Umbilical cord (tissue), 2 donors: ENCODE measurements around the gene PIWIL1. TPM values are rescaled to one million over a fixed set of nuclear protein-coding genes. Genes with fewer than 3 reads are reported as not detected.
A peak's percentile ranks its signal among the peaks of the same experiment; 100 is the strongest.

ENCODE experiments used
- DNase-seq: peaks from one replicate; pipeline ENCODE4 v3.0.0-alpha.2; 2015; ENCODE audit warnings: low spot score
- total RNA-seq: library from RNA; depleted of rRNA; stranded (reverse); fragments of >200 nt; gene quantifications from one replicate; pipeline ENCODE4 v1.2.3, GENCODE V29; 2014; ENCODE audit warnings: low replicate concordance; ENCODE audit not compliant: insufficient read depth

Gene PIWIL1
- 1.4 TPM for total RNA-seq

- no peak for DNase-seq
Observed at GRCh38 chr12:130337488-130338303, at the start of gene PIWIL1. TSS of gene PIWIL1 (plus strand) at chr12:130337887. CDS start at chr12:130342592, 4,705 bp downstream.

GRCh38 chr12:130288206-130288605 is 49.5 kb upstream of the PIWIL1 start:
- DNase-seq: peak; percentile 55

DNA sequence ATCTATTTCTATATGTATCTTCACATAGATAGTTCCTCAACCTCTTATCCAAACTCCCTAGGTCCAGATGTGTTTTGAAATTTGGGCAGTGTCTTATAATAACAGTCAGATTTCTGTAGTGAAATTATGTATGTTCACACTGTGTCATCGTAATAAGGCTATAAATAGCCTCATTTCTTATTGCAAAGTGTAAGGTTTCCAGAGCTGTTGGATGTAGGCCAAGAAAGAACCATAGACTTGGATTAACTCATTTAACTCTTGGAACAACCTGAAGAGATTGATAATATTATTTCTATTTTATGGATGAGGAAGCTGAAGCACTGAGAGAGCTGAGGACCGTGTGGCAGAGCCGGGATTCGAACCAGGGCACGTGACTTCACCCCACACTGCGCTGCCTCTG is 49.0 kb upstream of the PIWIL1 start:
- no peak for DNase-seq

DNA sequence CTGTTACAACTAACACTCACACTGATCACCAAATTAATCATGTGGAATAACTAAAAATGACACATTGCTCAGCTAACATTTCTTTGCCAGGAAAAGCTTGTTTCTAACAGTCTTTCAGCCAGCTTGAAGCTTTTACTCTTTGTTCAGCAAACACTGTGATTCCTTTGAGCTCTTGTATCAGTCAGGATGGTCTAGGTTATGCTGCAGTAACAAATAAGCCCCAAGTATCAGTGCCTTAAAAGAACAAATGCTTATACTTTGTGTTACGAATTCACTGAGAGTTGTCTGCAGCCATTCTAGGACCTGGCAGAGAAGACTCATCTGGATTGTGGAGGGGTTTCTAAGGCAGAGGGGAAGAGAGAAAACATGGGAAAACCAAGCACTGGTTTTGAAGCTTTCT is 47.6 kb upstream of the PIWIL1 start:
- DNase-seq: no peak

GRCh38 chr12:130298322-130299021 is 39.2 kb upstream of the PIWIL1 start:
- DNase-seq: no peak

GRCh38 chr12:130299574-130299973 is 38.1 kb upstream of the PIWIL1 start:
- no peak for DNase-seq

- DNase-seq: no peak
Observed at GRCh38 chr12:130300090-130300489, 37.6 kb upstream of the PIWIL1 start.

GRCh38 chr12:130300737-130301535 is 36.8 kb upstream of the PIWIL1 start:
- no peak for DNase-seq

- no peak for DNase-seq
Observed at GRCh38 chr12:130301559-130301958, 36.1 kb upstream of the PIWIL1 start.

DNA sequence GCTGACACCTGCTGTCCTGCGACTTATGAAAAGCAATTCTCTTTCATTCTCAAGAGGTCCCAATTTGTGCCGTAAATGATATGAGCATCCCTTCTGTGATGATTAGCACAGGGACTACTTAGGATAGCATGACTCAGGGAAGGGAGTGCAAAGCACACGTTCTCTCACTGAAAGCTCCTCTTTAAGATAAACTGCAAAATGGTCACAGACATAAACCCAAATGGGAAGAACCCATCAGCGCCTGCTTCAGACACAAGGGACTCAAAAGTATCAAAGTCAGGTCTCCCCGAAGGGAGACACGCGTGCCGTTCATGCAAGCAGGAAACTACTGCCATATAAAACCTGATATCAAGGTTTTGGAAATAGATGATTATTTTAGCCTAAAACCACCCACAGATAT is 33.9 kb upstream of the PIWIL1 start:
- no peak for DNase-seq

GRCh38 chr12:130307859-130308258 is 29.8 kb upstream of the PIWIL1 start:
- DNase-seq: no peak

- no peak for DNase-seq
Observed at GRCh38 chr12:130308393-130308792, 29.3 kb upstream of the PIWIL1 start.

DNA sequence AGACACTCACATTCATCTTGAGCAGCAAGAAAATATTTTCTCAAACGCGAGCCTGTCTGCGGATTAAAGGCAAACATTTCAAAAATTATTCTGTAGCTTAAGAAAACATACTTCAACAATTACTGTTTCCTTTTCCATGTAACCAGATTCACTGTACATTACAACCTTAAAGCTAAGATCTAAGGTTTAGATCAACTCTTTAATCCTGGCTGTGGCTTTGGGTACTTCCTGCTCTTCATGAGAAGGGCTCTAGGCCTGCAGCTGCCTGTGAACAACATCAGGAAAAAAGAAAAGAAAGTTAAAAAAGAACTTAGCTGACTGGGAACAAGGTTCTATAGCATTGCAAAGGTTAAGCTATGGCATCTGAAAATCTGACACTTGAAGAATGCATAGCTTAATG is 21.4 kb upstream of the PIWIL1 start:
- peak; percentile 90 for DNase-seq

DNA sequence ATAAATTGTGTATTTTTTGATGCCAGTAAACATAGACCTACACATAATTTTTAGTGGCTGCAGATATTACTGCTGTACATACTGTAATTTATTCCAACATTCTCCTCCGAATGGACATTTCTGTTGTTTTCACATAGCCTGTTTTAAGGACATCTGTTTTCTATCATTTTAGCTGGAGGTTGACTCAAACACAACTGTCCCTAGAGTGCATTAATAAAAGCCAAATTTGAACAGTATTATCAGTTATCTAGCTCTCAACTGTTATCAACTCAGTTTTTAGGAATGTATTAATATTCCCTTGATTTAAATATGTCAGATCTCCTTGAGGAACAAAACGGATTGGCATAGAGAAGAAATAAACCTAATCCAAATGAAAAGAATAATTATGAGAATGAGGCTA is 17.2 kb upstream of the PIWIL1 start:
- no peak for DNase-seq

GRCh38 chr12:130322263-130322662 is 15.4 kb upstream of the PIWIL1 start:
- DNase-seq: no peak

DNA sequence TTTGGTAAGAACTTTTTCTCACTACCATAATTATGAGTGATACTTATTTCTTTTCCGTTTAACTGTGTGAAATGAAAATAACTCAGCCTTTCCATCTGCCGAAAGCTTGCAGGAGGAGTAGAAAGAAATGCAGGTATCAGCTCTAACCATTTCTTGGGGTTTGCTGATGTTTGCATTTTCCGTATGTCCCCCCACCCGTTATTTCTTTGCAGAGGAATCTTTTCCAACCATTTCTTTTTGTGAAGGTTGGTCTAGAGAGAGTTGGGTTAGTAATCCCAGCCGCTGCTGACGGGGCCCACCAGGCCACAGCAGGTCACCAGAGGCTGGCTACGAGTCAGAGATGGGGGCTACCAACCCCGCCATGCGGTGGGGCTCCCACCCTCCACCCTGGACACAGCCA is 7.0 kb upstream of the PIWIL1 start:
- DNase-seq: no peak

GRCh38 chr12:130331146-130331545 is 6.5 kb upstream of the PIWIL1 start:
- DNase-seq: no peak

DNA sequence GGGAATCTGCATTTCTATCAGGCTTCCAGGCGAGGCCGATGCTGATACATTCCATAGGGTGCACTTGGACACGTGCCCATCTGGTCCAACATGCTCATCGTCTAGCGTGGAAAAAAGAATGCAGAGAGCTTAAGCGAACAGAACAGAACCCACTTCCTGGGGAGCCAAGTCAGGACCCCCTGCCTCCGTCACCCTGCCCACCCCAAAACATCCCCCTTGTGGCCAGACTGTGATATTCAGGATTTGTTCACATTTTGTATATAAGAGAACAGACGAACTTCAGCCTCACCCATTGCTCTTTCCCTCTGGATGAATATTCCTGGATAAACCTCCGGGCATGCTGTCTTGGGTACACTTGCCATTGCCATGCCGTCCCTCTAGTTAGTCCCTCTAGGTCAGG is 4.3 kb upstream of the PIWIL1 start:
- no peak for DNase-seq

DNA sequence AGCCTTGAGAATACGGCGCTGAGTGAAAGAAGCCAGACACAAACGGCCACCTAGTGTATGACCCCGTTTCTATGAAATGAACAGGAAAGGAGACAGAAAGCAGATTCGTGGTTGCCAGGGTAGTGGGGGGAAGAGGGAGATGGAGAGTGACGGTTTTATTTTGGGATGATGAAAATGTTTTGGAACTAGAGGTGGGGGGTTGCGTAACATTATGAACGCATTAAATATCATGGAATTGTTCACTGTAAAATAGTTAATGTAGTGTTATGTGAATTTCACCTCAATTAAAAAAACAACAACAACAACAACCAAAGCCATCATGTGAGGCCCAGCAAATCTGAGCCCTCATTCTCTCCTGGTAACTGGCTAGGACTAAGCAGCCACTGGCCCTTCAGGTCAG is 3.3 kb upstream of the PIWIL1 start:
- DNase-seq: no peak

DNA sequence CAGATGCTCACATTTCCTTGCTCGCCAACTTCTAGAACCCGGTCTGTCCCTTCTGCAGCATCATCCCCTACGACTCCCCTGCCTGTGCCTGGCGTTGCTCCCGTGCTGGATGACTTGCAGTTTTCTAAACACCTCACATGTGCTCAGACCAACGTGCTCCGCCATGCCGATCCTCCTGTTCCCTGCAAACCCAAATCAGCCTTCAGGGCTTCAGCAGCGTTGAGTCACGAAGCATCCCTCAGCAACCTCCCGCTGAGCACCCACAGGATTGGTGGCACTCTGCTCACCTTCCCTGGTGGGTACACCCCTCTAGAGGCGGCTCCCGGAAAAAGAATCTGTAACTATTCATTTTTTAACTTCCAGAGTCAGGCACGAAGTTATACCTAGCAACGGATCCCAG is 2.8 kb upstream of the PIWIL1 start:
- no peak for DNase-seq

DNA sequence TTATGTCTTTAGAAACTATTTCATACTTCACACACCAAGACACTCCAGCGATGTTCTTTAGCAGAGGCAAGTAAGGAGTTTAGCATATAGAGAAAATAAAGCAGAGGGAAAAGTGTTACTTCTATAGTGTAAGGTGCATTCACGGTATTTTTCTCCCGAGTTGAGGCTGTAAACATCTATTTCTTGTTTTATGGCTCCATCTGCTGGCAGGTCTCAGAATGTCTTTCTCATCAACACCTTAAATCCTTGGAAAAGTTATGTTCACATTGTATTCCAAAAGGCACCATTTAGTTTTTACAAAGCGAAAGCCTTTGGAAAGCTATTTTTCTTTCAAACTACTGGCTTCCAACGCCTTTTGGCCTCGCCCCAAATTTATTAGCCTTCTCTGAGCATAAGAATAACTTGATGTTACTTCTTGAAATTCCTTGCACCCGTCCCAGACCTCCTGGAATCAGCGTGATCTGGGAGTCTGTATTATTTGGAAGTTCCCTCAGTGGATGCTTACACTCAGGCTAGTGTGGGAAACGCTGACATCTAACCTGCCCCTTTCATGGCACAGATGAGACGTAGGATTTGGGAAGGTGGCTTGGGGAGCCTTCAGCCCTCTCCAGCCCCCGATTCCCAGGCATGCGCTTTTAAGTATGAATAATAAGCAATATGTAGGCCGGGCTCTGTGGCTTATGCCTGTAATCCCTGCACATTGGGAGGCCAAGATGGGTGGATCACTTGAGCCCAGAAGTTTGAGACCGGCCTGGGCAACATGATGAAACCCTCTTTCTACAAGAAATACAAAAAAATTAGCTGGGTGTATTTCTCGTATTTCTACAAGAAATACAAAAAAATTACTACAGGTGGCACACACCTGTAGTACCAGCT is 1.9 kb upstream of the PIWIL1 start:
- peak; percentile 78 for DNase-seq
